ENCODE results near the gene MASP1.

Gene MASP1

DNA sequence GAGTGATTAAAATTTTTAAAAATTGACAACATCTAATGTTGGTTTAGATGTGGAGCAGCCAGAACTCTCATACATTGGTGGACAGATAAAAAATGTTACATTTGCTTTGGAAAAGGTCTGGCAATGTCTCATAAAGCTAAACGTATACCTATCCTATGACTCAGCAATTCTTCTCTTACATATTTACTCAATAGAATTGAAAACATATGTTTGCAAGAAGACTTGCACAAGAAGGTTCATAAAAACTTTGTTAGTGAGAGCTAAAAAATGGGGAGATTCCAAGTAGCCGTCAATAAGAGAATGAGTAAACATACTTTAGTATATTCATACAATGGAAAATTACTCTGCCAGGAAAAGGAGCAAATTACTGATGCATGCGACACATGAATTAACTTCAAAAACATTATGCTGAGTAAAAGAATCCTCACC lies 30.0 kb downstream of the MASP1 start:
- no peaks in the 10 kb centered on the region for H3K36me3 ChIP-seq (ENCODE audit: control insufficient read depth, insufficient read depth, low read length)
- TF ChIP-seq, protein P1, sequence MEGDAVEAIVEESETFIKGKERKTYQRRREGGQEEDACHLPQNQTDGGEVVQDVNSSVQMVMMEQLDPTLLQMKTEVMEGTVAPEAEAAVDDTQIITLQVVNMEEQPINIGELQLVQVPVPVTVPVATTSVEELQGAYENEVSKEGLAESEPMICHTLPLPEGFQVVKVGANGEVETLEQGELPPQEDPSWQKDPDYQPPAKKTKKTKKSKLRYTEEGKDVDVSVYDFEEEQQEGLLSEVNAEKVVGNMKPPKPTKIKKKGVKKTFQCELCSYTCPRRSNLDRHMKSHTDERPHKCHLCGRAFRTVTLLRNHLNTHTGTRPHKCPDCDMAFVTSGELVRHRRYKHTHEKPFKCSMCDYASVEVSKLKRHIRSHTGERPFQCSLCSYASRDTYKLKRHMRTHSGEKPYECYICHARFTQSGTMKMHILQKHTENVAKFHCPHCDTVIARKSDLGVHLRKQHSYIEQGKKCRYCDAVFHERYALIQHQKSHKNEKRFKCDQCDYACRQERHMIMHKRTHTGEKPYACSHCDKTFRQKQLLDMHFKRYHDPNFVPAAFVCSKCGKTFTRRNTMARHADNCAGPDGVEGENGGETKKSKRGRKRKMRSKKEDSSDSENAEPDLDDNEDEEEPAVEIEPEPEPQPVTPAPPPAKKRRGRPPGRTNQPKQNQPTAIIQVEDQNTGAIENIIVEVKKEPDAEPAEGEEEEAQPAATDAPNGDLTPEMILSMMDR (IDR thresholded peaks at IDR 0.05), result no peak
- H2AFZ ChIP-seq, result no peak overlapping the region
- H3K79me2 ChIP-seq, result no peaks in the 10 kb centered on the region
- H3K4me1 ChIP-seq, result no peaks in the 10 kb centered on the region
- no peaks in the 10 kb centered on the region for H3K27me3 ChIP-seq (ENCODE audit: control insufficient read depth, insufficient read depth, low read length)
- H3K9me3 ChIP-seq (ENCODE audit: control insufficient read depth, low read length), result no peaks in the 10 kb centered on the region
- no peak overlapping the region for H3K27ac ChIP-seq
- H3K4me2 ChIP-seq (ENCODE audit: low read length), result no peak overlapping the region
- no peak overlapping the region for H3K9ac ChIP-seq
- H3K4me3 ChIP-seq (ENCODE audit: low read depth, low read length), result no peak overlapping the region

DNA sequence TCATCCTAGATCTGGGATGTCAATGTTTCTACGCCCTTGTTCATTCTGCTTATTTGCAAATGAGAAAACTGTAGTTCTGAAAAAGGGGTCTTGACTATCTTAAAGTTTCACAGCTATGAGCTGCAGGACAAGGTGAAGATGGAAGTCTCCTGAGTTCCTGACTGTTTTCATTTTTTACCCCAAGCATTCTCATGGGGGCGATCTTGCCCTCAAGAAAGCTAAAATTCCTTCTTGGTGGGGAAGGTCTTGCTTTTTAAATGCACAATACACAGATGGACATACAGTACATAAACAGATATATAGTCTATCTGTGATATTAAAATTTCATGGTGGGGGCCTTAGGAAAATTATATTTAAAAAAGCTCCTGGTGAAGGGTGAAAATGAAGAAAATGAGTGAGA lies 32.4 kb downstream of the MASP1 start:
- H3K36me3 ChIP-seq (ENCODE audit: control insufficient read depth, insufficient read depth, low read length), result no peaks in the 10 kb centered on the region
- no peak overlapping the region for H3K9ac ChIP-seq
- H3K4me3 ChIP-seq (ENCODE audit: low read depth, low read length), result no peak overlapping the region
- no peak overlapping the region for H3K27ac ChIP-seq
- H3K4me1 ChIP-seq, result no peaks in the 10 kb centered on the region
- no peak overlapping the region for H2AFZ ChIP-seq
- TF ChIP-seq, protein P1 (IDR thresholded peaks at IDR 0.05), result no peak
- H3K79me2 ChIP-seq, result no peaks in the 10 kb centered on the region
- H3K27me3 ChIP-seq (ENCODE audit: control insufficient read depth, insufficient read depth, low read length), result no peaks in the 10 kb centered on the region
- no peak overlapping the region for H3K4me2 ChIP-seq (ENCODE audit: low read length)
- H3K9me3 ChIP-seq (ENCODE audit: control insufficient read depth, low read length), result no peaks in the 10 kb centered on the region

DNA sequence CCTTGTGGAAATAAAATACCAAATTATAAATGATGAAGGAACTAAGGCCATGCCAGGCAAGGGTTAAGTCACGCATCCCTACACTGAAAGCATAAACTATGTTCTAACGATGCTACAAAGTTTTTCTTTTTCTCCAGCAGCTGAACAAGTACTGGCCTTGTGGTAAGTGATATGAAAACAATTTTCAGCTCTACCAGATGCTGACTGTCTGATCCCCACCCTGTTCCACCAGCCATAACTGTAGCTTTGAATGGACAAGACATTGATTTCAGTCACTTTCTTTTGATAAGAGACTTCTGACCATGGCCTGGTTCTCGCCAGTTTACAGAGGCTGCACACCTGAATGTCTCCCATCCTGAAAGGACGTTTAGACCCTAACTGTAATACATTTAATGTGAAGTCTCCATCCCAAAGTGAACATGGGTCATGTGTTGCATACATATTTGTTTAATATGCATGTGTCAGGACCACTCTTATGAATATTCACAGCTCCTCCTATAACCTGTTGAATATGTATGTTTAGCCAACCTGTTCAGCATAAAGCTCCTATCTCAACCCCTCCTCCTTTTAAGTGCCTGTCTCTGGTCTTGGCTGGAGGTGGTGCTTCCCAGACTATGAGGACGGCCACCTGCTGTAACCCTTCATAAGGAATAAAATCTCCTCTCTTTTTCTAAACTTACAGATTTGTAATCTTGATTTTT lies 33.4 kb downstream of the MASP1 start:
- TF ChIP-seq, protein P1 (IDR thresholded peaks at IDR 0.05), result no peak
- Histone ChIP-seq H3K9me3 (ENCODE audit: control insufficient read depth, low read length) (no peaks in the 10 kb centered on the region), H3K79me2 (no peaks in the 10 kb centered on the region), H3K9ac (no peak overlapping the region), H3K27me3 (ENCODE audit: control insufficient read depth, insufficient read depth, low read length) (no peaks in the 10 kb centered on the region), H3K4me2 (ENCODE audit: low read length) (no peak overlapping the region), H3K36me3 (ENCODE audit: control insufficient read depth, insufficient read depth, low read length) (no peaks in the 10 kb centered on the region), H3K27ac (no peak overlapping the region), H2AFZ (no peak overlapping the region), H3K4me3 (ENCODE audit: low read depth, low read length) (no peak overlapping the region), H3K4me1 (no peaks in the 10 kb centered on the region)

DNA sequence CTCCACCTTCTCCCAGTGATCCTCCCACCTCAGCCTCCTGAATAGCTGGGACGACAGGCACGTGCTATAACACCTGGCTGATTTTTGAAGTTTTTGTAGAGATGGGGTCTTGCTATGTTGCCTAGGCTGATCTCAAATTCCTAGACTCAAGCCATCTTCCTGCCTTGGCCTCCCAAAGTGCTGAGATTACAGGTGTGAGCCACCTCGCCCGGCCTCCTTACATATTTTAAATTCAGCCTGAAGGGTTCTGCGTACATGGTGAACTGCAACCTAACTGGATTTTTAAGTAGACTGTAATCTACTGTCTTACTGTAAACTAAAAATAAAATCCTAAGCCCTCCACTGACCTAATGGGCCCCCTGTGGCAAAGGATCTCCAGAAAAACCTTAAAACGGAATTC lies 34.1 kb downstream of the MASP1 start:
- no peaks in the 10 kb centered on the region for H3K9me3 ChIP-seq (ENCODE audit: control insufficient read depth, low read length)
- no peaks in the 10 kb centered on the region for H3K79me2 ChIP-seq
- H3K9ac ChIP-seq, result no peak overlapping the region
- no peaks in the 10 kb centered on the region for H3K4me1 ChIP-seq
- TF ChIP-seq, protein P1 (IDR thresholded peaks at IDR 0.05), result no peak
- H3K4me2 ChIP-seq (ENCODE audit: low read length), result no peak overlapping the region
- no peak overlapping the region for H2AFZ ChIP-seq
- no peak overlapping the region for H3K4me3 ChIP-seq (ENCODE audit: low read depth, low read length)
- H3K27me3 ChIP-seq (ENCODE audit: control insufficient read depth, insufficient read depth, low read length), result no peaks in the 10 kb centered on the region
- H3K36me3 ChIP-seq (ENCODE audit: control insufficient read depth, insufficient read depth, low read length), result no peaks in the 10 kb centered on the region
- H3K27ac ChIP-seq, result no peak overlapping the region

DNA sequence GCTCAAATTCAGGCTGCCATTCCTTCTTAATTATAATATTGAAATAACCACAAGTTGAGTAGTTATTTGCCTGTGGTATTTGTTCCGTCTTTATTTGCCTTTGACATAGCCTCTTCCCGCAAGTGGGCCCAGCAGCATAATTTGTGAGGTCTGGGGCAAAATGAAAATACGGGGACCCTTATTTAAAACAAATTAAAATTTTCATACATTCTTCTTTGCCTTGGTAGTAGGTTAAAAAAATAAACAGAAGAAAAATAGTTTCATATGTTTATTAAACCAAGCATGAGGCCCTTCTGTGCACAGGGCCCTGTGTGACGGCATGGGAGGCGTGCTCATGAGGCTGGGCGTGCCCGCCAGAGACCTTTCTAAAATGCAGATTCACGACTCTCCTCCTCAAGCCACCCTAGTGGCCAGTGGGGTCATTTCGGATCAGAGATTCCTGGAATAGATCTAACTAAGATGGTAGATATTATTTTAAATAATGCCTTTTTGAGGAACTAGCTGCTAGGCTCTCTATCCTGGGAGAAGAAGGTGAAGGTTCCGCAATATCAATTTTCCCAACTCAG lies 35.4 kb downstream of the MASP1 start:
- no peaks in the 10 kb centered on the region for H3K36me3 ChIP-seq (ENCODE audit: control insufficient read depth, insufficient read depth, low read length)
- TF ChIP-seq, protein P1 (IDR thresholded peaks at IDR 0.05), result no peak

More for the DNA sequence above, 35.4 kb downstream of the MASP1 start:
- no peaks in the 10 kb centered on the region for H3K27me3 ChIP-seq (ENCODE audit: control insufficient read depth, insufficient read depth, low read length)
- H3K4me1 ChIP-seq, result no peaks in the 10 kb centered on the region
- no peak overlapping the region for H2AFZ ChIP-seq
- no peak overlapping the region for H3K9ac ChIP-seq
- no peak overlapping the region for H3K4me3 ChIP-seq (ENCODE audit: low read depth, low read length)
- H3K9me3 ChIP-seq (ENCODE audit: control insufficient read depth, low read length), result no peaks in the 10 kb centered on the region
- H3K4me2 ChIP-seq (ENCODE audit: low read length), result no peak overlapping the region
- no peaks in the 10 kb centered on the region for H3K79me2 ChIP-seq
- no peak overlapping the region for H3K27ac ChIP-seq
